Measurements from ENCODE around the gene CNOT4. TPM values are rescaled to one million over a fixed set of nuclear protein-coding genes. Genes with fewer than 3 reads are reported as not detected.

The CNOT4 gene
- total and polyA plus RNA-seq, 2 of the 4 experiments (the other 2 are of a cell fraction): 7.0 to 8.1 TPM

- Histone ChIP-seq H4K20me1 (ENCODE audit: insufficient read depth, low read length) (peaks cover 20% of the 10 kb centered on the region), H4K8ac (ENCODE audit: low read depth in 2 of 2, low read length in 2 of 2) (no peak overlapping the region), H3K9ac (ENCODE audit: low read depth, low read length) (no peak overlapping the region), H3K4ac (ENCODE audit: low read depth, low read length) (no peak overlapping the region), H3K23ac (ENCODE audit: low read depth, low read length) (no peak overlapping the region), H2AFZ (replicated peaks; ENCODE audit: low read length, poor library complexity) (no peak overlapping the region), H3K4me2 (ENCODE audit: low read depth, low read length) (no peak overlapping the region), H3K36me3 (ENCODE audit: control insufficient read depth, insufficient read depth, low read length) (no peaks in the 10 kb centered on the region), H2BK120ac (ENCODE audit: low read depth, low read length) (no peak overlapping the region), H3K18ac (ENCODE audit: low read depth, low read length) (no peak overlapping the region), H2BK20ac (ENCODE audit: low read depth, low read length) (no peak overlapping the region), H3K4me3 (ENCODE audit: insufficient read depth, low read depth, low read length) (no peak overlapping the region), H4K5ac (ENCODE audit: low read depth, low read length) (no peak overlapping the region), H3K27me3 (ENCODE audit: control insufficient read depth, insufficient read depth, low read length) (no peaks in the 10 kb centered on the region), H3K27ac (ENCODE audit: insufficient read depth, low read length) (no peak overlapping the region), H2BK15ac (ENCODE audit: low read depth, low read length) (no peak overlapping the region), H4K91ac (ENCODE audit: insufficient read depth, low read depth, low read length) (no peak overlapping the region), H3K4me1 (ENCODE audit: control insufficient read depth, insufficient read depth, low read length) (no peaks in the 10 kb centered on the region), H3K14ac (replicated peaks; ENCODE audit: low read depth, low read length) (no peak overlapping the region), H2AK5ac (ENCODE audit: low read depth, low read length) (no peak overlapping the region), H2AK9ac (replicated peaks; ENCODE audit: low read depth, low read length, poor library complexity) (no peak overlapping the region), H2BK5ac (ENCODE audit: low read depth, low read length, poor library complexity, severe bottlenecking) (no peak overlapping the region), H3K9me3 (ENCODE audit: control insufficient read depth, insufficient read depth, low read length) (no peaks in the 10 kb centered on the region), H3K9me1 (ENCODE audit: insufficient read depth, low read length) (no peaks in the 10 kb centered on the region), H3K79me1 (ENCODE audit: low read depth in 1 of 2, low read length in 2 of 2) (peaks cover 11 to 46% of the 10 kb centered on the region in 2 experiments), H3K56ac (ENCODE audit: extremely low read depth, insufficient read depth, low read length) (no peak overlapping the region)
- dilution Hi-C loops (cut with HindIII; ENCODE audit: low sequenced_read_pairs, unreplicated experiment) (no loop called here), in situ Hi-C loops (cut with MboI; ENCODE audit: low sequenced_read_pairs) (no loop called here), intact Hi-C loops (cut with micrococcal nuclease) (no loop called here)
- ChIA-PET CTCF (no interaction called here), POLR2A (ENCODE audit: unreplicated experiment) (no interaction called here)
- no peak for ATAC-seq (ENCODE audit: low read depth)
- BruUV-seq (replicated peaks): no TSS peak
- no peak for DNase-seq
- TF ChIP-seq USF2 (IDR thresholded peaks at IDR 0.05; ENCODE audit: low read depth, low read length): no peak
- TF ChIP-seq CHD1 (IDR thresholded peaks at IDR 0.05; ENCODE audit: low read depth, low read length): no peak
- no peak for TF ChIP-seq RFX5 (IDR thresholded peaks at IDR 0.05; ENCODE audit: low read depth, low read length)
Measured at GRCh38 chr7:135427166-135427565, 82.7 kb downstream of the CNOT4 start.

Data from IMR-90 (cell line).